HG02981 (cell line): ENCODE results near the gene HMG20B.

Experiments
- ATAC-seq: cut with Tn5 transposase; IDR thresholded peaks from one replicate; pipeline ENCODE4 v1.9.1; 2021; ENCODE audit warnings: mild to moderate bottlenecking, moderate library complexity; ENCODE audit not compliant: unreplicated experiment

HMG20B gene

DNA sequence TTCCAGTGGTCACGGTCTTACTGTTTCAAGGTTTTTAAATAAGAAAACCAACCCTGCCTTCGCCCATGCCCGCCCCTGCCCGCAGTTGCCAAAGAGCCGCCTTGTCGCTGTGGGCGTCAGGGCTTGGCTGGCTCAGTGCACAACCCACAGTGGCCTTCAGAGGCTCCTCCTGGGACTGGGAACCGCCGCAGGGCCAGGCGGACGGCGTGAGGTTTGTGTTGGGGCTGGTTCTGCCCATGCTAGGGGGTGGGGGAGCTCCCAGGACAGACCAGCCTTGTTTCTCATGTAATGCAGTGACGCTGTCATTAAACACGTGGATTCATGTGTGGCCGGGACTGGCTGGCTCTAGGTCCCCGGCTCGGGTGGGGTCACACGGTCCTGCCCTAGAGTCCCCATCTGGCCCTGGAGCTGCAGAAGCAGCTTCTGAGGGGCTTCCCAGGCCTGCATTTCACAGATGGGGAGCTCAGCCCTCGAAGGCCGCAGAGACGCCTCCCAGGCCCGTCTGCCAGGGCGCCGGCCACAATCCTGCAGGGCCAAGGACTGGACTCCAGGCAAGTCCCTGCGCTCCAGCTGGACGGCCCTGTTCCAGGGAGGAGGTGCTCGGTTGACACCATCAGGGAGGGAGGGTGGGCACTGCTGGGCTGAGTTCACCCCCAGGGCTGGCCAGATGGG, 36.2 kb upstream of the HMG20B start:
- no peak for ATAC-seq

DNA sequence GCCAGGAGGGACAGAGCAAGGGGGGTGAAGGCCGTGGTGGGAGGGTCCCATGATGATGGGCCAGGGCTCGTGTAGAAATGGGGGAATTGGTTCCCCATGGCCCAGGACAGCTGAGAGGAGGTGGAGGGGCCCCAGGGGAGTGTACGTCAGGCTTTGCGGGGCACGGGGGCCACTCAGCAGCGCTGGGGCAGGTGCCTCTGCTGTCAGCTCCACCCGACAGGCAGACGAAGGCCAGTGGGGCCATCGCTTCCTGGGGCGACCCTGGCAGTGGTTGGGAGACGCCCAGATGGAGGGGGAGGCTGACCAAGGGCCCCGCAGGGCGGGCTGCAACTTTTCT, 35.7 kb upstream of the HMG20B start:
- ATAC-seq: no peak

DNA sequence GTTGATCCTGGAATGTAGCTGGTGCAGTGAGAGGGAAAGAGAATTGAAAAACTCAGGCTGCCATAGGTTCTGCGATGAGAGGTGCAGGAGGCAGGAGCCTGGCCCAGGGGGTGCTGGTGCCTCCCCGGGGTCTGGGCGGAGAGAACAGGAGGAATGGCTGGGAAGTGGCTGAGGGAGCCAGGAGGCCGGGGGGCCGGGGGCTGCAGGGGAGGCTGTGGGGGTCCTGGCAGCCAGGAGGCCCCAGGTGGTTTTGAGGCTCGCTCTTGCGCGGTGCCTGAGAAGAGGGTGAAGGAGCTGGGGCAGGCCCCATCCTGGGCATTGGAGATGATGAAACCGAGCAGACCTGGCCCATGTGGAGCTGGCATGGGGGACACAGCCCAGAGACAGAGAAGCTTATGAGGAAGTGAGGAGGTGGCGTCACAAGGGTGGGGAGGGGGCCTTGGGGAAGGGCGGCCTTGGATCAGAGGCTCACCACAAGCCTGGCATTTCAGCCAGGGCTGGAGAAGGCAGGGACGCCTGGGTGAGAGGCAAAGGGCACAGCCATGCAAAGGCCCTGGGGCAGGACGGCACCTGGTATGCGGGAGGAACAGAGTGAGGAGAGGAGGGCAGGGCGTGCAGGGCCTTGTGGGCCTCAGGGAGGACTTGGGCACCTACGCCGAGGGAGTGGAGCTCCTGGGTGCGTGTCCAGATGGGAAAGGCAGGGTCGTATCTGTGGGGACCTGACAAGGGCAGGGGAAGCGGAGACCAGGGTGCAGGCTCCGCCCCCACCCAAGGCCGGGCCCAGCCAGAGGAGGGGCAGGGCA, 35.1 kb upstream of the HMG20B start:
- ATAC-seq: no peak

DNA sequence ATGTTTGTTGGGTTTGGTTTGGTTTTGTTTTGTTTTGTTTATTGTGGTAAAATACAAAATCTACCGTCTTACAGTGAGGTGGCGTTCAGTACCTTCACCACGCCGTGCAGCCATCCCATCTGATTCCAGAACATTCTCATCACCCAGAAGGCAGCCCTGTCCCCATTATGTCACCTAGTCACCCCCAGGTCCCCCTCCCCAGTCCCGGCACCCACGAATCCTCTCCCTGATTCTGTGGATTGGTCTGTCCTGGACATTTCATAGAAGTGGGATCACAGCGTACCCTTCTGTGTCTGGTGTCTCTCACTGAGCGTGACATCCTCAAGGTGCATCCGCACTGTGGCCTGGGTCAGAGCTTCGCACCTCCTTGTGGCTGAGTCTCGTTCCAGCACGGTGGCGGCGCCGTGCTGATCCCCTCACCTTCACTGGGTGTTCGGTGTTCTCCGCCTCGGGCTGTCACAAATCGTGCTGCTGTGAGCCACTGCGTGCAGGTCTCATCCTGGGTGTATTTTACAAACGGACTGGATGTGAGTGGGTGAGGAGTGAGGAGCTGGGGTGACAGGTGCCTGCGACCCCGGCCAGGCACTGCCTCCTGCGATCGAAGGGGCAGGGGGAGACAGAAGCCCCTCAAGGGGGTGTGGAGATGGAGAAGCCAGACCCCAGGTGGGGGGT, 34.4 kb upstream of the HMG20B start:
- no peak for ATAC-seq

DNA sequence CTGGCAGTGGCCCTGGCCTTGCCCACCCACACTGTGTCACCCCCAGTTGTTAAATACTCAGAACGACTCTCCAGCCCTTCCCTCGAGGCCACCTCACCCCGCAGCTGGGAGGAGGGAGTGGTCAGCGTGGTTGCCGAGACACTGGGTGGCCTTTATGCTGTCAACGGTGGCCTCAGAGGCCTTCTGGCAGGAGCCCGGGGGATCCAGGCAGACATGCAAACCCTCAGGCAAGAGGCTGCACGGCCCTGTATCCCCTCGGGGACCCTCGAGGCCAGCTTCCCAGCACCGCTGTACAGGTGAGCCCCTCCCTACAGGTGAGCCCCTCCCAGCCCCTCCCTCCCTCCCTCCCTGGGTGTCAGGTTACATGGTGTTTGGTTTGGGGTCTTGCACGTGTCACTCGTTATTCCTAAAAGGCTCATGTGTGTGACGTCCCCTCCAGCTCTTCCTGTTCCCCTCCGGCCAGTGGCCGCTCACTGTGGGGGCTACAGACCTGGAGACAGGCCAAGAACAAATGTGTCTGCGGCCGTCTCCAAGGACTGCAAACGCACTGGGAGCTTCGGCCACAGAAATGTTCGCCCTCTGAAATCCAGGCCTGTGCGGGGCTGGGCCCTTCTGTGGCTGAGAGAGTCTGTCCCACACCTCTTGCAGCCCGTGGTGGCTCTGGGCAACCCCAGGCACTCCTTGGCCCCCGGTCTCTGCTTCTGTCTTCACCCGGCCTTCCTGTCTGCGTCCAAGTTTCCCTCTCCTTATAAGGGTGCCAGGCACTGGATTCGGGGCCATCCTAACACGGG, 33.6 kb upstream of the HMG20B start, which contains the start of gene TEKTIP1:
TEKTIP1 (plus strand) TSS at position 210 of the 791 bp plus-strand sequence; CDS start at position 214, 4 bp downstream.
- no peak for ATAC-seq

DNA sequence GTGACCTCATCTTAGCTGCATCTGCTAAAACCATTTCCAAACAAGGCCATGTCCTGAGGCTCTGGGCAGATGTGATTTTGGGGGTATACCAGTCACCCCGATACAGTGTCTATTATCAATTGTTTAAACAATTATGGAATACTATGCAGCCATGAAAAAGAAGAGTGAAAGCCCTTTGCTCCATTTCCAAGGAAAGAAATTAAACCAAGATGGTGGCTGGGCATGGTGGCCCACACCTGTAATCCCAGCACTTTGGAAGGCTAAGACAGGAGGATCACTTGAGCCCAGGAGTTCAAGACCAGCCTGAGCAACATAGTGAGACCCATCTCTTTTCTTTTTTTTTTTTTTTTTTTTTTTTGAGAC, 33.0 kb upstream of the HMG20B start:
- no peak for ATAC-seq

DNA sequence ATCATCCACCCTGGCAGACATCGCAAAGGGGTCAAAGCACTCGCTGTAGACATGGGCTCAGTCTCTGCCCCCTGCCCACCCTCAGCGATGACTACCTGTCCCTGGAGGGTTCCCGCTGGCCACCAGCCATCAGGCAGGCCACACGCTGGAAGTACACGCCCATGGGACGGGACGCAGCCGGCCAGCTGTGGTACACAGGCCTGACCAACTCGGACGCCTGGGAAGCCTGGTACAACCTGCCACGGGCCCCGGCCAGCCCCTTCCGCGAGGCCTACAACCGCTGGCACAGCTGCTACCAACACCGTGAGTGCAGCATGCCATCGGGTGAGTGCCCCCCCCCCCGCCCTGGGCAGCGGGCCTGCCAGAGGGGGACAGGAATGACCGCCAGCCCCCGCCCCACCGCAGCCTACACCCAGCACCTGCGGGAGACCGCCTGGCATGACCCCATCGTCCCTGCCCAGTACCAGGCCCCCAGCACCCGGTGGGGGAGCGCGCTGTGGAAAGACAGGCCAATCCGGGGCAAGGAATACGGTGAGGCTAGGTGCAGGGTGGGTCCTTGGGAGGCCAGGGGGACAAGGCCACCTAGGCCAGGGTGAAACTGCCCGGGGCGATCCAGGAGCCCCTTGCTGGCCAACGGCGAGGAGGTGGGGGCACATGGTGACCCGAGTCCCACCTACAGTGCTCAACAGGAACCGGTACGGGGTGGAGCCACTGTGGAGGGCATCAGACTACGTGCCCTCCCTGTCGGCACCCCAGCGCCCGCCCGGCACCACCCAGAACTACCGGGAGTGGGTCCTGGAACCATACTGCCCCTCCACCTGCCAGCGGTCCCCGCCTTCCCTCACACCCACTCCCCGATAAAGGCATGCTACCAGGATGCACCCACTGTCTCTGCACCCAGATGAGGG, 29.3 kb upstream of the HMG20B start:
- ATAC-seq: no peak

DNA sequence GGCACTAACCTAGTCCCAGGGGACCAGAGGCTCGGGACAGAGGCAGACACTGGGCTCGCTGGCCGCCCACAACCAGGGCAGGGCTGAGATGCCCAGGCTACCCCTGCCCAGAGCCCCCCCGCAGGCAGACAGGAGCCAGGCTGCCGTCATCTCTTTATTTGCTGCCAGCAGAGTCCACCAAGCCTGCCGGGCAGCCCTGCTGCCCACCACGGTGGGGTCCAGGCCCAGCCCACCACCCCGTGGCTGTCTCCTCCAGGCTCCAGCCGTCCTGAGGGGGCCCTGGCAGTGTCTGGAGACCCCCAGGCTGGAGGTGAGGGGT, 28.7 kb upstream of the HMG20B start:
- ATAC-seq: no peak

DNA sequence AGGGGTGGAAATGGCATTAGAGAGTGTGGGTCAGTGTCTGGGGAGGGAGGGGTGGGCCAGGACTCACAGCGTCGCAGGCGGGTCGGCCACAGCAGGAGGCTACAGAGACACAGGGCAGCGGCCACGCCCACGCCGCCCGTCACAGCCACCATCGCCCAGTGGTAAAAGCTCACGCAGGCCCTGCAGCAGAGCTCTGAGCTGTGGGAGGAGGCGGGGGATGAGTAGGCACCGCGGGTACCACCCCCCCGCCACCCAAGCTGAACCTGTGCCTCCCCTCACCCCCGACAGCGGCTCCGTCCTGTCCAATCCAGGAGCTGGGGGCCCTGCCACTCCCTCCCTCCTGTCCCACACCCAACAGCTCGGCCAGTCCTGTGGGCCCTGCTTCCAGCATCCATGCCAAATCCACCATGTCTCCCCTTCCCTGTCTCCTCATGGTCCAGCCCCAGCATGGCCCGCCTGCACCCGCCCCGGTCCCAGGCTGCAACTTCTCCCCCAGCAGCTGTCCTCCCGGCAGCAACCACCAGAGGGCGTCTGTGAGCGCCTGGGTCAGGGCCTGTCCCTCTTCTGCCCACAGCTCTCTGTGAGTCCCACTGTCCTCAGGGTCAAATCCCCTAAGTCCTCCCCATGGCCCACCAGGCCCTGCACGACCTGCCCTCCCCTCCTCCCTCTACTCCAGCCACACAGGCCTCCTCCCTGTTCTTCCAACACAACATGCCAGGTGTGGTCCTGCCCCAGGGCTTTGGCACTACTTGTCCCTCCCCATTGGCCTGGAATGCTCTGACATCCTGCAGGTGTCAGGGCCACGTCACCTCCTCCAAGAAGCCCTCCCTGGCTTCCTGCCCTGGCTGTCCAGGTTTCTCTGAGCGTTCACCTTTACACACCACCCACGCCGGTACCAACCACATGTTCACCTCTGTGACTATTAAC, 27.7 kb upstream of the HMG20B start:
- no peak for ATAC-seq

DNA sequence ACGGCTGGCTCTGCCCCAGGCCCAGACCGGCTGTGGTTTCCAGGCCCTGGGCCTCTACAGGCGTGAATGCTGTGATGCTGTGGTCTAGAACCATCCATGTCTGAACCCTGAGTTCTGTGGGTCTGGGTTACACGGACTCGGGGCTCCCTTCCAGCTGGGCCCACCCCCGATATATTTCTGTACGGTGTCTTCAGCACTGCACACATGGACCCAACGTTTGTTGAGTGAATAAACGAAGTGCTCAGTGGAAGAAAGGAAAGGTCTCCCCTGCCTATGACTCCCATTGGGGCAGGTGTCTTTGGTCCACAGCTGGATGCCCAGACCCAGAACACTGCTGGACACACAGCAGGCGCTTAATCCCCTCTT, 27.1 kb upstream of the HMG20B start:
- no peak for ATAC-seq

DNA sequence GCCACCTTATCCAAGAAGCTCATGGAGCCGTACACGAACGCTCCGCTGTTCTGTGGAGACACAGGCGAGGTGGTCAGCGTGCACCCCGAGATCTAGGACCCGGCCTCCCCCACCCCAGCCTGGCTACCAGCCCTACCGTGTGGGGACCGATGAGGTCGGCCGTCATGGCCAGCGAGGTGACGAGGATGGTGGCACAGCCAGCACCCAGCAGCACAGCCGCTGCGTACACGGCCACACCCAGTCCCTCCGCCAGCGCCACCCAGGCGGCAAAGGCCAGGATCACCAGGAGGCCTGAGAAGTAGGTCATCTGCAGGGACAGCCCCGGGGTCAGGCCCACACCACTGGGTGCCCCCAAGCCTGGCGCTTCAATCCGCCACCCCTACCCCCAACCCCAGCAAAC, 26.6 kb upstream of the HMG20B start:
- no peak for ATAC-seq

DNA sequence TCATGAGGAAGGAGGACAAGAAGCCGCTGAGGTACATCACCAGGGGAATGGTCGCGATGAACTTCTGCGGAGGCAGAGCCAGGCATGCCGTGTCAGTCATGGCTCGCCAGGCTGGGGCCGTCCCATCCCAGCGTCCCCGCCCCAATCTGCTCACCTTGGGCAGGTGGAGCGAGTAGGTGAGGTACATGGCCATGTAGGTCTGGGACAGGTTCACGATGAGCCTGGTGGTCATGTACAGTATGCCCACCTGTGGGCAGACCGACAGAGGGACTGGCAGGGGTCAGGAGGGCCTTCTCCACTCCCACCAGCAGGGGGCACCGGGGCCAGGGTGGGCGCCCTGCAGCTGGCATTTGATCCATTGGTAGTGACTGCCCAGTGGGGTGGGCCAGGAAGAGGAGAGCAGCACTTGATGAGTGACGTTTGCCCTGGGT, 25.4 kb upstream of the HMG20B start:
- ATAC-seq: no peak

DNA sequence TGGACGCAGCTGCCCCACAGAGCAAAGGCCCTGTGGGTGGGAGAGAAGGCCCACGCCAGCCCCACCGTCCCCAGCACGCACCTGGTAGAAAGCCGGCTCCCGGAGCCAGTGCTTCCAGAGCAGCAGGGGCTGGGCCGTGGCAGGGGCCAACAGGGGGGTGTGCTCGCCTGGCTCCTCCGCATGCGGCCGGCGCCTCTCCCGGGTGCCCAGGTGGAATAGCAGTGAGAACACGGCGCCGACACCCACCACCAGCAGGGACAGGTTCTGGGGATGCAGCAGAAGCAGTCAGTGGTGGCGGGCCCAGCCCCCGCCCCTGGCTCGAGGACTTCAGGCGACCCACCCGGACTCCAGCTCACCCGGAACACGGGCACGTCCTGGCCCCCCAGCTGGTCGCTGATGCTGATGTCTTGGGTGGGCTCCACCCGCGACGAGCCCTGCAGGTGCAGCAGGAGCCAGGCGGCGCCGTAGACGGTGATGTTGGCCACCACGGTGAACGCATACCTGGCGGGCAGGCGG, 24.9 kb upstream of the HMG20B start:
- no peak for ATAC-seq

DNA sequence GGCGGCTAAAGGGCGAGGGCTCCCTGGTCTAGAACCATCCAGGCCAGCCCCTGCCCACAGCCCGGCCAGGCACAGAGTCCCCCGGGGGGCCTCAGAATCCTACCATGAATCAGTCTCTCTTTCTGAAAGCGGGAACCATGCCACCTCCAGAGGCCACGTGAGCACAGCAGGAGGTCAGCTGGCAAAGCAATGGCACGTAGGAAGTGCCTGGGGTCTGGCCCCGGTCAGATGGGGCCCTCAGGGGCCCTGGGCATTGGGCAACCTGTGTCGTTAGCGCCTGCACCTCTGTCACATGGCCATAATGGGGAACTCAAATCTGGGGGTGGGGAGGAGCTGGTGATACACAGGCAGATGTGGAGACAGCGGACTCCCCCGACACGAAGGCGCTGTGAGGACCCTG, 24.1 kb upstream of the HMG20B start:
- ATAC-seq: no peak

DNA sequence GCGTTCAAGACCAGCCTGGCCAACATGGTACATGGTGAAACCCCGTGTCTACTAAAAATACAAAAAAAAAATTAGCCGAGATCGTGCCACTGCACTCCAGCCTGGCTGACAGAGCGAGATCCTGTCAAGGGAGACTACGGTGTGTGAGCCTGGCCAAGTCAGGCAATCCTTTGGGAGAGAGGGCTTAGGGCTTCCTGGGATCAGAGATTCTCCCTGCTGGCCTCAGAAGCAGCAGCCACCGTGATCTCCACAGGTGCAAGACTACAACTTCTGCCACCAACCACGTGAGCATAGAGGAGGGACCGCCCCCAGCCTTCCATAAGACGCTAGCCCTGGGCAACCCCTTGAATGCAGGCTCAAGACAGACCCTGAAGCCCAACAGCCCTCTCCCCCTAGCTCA, 22.9 kb upstream of the HMG20B start:
- ATAC-seq: no peak

DNA sequence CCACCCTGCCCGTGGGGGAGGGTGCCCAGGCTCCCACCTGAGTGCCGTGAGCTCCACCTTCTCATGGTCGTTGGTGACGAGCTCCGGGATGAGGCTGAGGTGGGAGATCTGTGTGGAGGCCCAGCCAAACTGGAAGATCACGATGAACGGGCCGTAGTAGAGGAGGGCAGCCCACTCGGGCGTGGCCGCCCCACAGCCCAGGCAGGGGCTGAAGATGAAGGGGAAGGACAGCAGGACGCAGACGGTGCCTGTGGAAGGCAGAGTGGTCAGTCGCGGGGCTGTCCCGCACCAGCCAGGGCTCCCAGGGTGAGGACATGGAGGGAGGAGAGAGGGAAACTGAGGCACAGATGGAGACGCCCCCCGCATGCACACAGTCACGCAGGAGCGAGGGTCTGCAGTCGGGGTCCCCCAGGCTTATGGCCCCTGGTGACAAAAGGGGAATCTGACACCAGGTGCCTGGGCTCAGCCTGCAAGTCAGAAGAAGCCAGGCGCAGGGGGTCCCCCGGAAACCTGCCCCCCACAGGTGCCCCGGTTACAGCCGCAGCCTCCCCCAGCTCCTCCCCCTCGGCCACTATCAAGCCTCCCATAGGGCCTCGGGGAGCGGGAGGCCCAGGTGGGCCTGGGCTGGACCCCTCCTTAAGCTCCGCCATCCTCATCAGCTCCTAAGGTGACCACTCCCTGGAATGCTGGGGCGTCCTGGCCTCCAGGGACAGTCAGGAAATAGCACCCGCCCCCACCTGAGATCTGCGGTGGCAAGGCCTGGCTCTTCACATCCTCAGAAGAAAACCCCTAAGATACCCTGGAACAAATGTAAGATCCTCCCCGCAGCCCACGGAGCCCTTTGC, 21.6 kb upstream of the HMG20B start:
- ATAC-seq: no peak

DNA sequence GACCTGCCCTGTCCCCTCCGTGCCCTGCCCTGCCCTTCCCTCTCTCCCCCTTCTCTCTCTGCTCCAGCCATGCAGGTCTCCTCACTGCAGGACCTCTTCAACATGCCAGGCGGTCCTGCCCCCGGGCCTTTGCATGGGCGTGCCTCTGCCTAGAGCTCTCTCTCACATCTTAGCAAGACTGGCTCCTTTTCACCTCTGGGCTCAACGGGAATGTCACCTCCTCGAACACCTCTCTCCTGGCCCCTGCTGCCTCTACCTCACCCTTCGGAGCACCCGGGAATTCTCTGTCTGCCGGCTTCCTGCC, 21.0 kb upstream of the HMG20B start:
- ATAC-seq: no peak

DNA sequence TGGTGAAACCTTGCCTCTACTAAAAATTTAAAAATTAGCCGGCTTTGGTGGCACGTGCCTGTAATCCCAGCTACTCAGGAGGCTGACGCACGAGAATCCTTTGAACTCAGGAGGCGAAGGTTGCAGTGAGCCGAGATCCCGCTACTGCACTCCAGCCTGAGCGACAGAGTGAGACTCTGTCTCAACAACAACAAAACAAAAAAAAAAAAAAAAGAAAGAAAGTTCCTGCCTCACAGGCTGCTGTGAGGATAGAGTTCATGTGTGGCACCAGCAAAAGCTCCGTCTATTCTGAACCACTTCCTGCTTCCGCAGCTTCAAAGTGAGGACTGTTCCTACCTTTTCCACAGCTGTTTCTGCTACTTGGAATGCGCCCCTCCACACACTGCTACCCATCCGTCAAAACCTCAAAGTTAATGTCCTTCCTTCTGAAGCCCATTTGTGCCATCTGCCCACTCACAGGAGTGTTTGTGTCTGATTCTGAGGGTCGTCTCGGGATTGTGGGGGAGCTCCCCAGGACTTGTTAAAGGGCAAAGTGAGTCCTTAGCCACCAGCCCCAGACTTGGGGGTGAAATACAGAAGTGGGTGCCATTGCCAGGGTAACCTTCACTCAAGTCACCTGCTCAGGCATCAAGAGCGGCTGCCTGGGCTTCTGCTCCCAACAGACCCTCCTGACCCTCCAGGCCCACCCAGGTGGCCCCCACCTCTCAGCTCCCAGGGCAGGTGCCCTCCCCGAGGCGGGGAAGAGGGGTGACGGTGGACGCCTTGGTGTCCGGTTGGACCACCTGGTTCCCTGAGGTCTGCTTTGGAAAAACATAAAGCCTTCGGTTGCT, 18.3 kb upstream of the HMG20B start:
- no peak for ATAC-seq
